ENCODE results near the gene SIGMAR1.
A peak's percentile ranks its signal among the peaks of the same experiment; 100 is the strongest.
"Not testable (repeated sequence)": the region's sequence is repeated elsewhere in the genome, so short reads cannot be mapped to it uniquely, and the experiment has no call there.

SIGMAR1 gene

GRCh38 chr9:34654323-34655051 is 16.9 kb upstream of the SIGMAR1 start:
- DNase-seq, result no peak

- no peak for DNase-seq
Measured at GRCh38 chr9:34653151-34654072, 15.8 kb upstream of the SIGMAR1 start.

- no peak for DNase-seq
Measured at GRCh38 chr9:34652602-34653000, 15.0 kb upstream of the SIGMAR1 start.

- no peak for DNase-seq
Measured at GRCh38 chr9:34651876-34652601, 14.5 kb upstream of the SIGMAR1 start, which contains the start of gene IL11RA. Gene IL11RA (plus strand): TSS chr9:34652185. CDS start chr9:34655218, 3,033 bp downstream.

GRCh38 chr9:34651321-34651720 is 13.7 kb upstream of the SIGMAR1 start:
- no peak for DNase-seq

GRCh38 chr9:34650816-34651215 is 13.2 kb upstream of the SIGMAR1 start:
- DNase-seq, result no peak

- DNase-seq, result no peak
Measured at GRCh38 chr9:34648673-34649072, 11.1 kb upstream of the SIGMAR1 start.

GRCh38 chr9:34647651-34648050 is 10.1 kb upstream of the SIGMAR1 start:
- no peak for DNase-seq

GRCh38 chr9:34647084-34647403 is 9.5 kb upstream of the SIGMAR1 start:
- DNase-seq, result no peak

- DNase-seq, result peak; percentile 59
Measured at GRCh38 chr9:34646211-34647083, 8.9 kb upstream of the SIGMAR1 start, which contains the start of gene GALT. Gene GALT (plus strand): TSS chr9:34646675. CDS start chr9:34646705, 30 bp downstream.

GRCh38 chr9:34644766-34645314 is 7.3 kb upstream of the SIGMAR1 start:
- no peak for DNase-seq

- no peak for DNase-seq
Measured at GRCh38 chr9:34642679-34643078, 5.1 kb upstream of the SIGMAR1 start.

- DNase-seq, result not testable (repeated sequence)
Measured at GRCh38 chr9:34639322-34639721, 1.7 kb upstream of the SIGMAR1 start.

- DNase-seq, result no peak
Measured at GRCh38 chr9:34638138-34638445, 505 bp upstream of the SIGMAR1 start.

- no peak for DNase-seq
Measured at GRCh38 chr9:34636791-34637355, 714 bp downstream of the SIGMAR1 start.

- no peak for DNase-seq
Measured at GRCh38 chr9:34635556-34635955, 2.0 kb downstream of the SIGMAR1 start.

GRCh38 chr9:34634551-34635248 is 2.9 kb downstream of the SIGMAR1 start:
- DNase-seq, result no peak

- peak; percentile 50 for DNase-seq
Measured at GRCh38 chr9:34633851-34634550, 3.6 kb downstream of the SIGMAR1 start.

GRCh38 chr9:34633166-34633565 is 4.4 kb downstream of the SIGMAR1 start:
- DNase-seq, result no peak

- no peak for DNase-seq
Measured at GRCh38 chr9:34630402-34631154, 7.0 kb downstream of the SIGMAR1 start.
